Brain pericyte (primary cell): Measurements from ENCODE around the gene NELFB.

Source experiments
- DNase-seq: peaks from one replicate; pipeline ENCODE4 v3.0.0-alpha.2; 2012; ENCODE audit warnings: low read depth, low spot score

Gene NELFB

DNA sequence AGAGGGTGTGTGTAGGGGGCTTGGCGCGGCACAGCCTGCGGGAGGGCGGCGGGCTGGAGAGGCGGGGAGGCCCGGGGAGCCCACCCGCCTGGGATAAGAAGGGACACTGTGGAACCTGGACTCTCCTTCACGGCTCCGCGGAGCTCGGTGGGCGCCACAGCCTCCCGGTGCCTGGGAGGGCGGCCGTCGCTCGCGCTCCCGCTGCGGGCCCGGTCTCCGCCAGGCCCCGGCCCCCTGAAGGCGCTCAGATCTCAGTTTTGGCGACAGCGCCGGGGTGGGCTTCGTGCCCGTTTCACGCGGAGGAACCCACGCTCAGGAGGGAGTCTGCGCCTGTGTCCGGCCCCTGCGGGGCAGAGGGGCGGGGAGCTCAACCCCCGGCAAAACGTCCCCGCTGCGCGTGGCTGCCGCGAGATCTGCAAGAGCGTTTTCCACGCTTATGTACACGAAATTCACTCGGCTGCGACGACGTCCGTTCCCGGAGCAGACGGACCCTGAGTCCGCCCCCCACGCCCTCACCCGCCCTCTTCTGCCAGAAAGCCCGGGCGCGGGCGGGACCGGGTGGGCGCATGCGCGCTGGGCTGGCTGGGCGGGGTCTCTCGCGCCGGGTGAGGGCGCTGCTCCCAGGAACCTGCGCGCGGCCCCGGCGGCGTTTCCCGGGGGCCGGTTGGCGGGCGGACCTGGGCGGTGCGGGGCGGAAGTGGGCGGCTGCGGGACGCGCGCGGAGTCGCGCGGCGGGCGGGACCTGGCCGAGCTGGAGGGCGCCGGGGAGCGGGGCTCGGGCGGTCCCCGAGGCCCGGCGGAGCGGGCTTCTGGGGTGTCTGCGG lies at the start of gene NELFB:
Gene NELFB, plus strand, starts transcription at position 704 of the 824 bp plus-strand sequence.
- DNase-seq = no peak

- DNase-seq = no peak
Observed at GRCh38 chr9:137206602-137207001, 48.5 kb upstream of the NELFB start.

GRCh38 chr9:137211532-137211931 lies 43.6 kb upstream of the NELFB start:
- DNase-seq = no peak

DNA sequence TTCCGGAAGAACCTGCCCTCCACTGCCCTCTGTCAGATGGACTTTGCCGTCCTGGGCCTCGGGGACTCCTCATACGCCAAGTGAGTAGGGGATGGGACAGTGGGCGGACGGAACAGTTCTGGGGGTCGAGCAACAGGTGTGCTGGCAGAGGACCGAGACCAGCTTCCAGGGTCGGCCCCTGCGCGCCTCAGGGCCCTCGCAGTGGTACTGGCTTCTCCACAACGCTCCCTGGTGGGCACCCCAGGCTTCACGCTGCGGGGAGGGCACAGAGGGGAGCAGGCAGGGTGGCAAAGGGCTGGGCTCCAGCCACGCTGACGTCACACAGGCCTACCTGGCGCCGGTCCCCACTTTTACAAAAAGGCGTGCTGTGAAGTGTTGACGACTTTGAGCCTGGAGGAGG lies 42.6 kb upstream of the NELFB start:
- DNase-seq = no peak

DNA sequence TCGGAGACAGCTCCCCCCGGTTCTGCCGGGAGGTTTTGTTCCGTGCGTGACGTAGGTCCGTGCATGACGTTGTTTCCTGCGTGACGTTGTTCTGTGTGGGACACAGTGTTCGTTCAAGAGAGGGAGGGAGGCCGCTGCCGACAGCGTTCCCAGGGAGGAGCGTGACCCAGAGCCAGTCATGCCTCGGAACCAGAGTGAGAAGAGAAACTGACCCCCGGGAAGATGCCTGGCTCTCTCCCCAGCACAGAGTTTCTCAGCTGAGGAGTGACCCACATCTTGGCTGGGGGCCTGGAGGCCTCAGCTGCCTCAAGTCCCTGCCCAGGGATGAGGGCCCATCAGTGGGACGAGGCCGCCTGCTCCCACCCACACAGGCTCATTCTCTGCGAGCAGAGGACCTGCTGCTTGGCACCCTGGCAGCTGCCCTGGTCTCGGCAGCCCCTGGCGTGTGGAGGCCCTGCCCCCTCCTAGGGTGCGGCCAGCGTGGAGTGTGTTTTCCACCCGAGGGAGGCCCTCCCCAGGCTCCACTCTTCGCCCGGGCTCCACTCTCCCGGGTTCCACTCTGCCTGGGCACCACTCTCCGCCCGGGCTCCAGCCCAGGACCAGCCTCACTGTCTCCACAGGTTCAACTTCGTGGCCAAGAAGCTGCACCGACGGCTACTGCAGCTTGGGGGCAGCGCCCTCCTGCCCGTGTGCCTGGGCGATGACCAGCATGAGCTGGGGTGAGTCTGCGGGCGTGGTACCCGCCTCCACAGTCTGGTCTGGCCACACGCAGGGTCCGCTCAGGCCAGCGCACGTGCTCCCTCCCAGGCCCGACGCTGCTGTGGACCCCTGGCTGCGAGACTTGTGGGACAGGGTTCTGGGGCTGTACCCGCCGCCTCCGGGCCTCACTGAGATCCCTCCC lies 41.7 kb upstream of the NELFB start:
- no peak for DNase-seq

DNA sequence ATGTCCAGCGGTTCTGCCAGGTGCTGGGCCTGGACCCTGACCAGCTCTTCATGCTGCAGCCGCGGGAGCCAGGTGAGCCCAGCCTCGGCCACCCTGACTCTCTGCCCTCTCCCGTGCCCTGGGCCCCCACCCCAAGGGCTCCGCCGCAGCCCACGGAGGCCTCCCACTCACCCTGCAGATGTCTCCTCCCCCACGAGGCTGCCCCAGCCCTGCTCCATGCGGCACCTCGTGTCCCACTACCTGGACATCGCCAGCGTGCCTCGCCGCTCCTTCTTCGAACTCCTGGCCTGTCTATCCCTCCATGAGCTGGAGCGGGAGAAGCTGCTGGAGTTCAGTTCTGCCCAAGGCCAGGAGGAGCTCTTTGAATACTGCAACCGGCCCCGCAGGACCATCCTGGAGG lies 40.5 kb upstream of the NELFB start:
- no peak for DNase-seq

GRCh38 chr9:137215196-137215986 lies 39.7 kb upstream of the NELFB start:
- DNase-seq = no peak

DNA sequence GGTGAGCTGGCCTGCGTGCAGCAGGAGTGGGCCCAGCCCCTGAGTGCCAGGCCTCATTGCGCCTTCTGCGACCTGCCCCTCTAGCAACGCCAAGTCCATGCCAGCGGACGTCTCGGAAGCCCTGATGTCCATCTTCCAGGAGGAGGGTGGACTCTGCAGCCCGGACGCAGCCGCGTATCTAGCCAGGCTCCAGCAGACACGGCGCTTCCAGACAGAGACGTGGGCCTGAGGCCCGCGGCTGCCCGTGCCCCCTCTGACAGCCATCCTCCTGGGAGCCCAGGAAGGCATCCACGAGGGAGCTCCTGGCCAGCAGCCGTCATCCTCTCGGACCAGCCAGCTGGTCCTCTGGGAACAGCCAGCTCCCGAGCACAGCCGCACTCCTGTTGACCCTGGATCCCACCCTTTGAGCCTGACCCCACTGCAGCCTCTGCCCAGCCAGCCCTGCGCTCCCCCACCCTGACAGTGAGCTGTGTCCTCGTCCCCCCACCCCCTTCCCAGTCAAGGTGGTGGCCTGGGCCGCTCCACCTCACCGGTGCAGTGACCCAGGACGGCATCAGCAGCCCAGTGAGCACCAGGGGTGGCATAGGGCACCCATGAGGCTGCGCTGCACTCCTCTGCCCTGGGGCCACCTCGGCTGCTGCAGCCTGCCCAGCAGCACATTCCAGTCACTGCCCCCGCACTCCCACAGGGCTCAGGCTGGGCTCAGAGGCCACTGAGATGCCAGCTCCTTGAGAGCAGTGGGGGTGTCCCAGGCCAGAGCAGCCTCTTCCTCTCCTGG lies 38.8 kb upstream of the NELFB start:
- no peak for DNase-seq

DNA sequence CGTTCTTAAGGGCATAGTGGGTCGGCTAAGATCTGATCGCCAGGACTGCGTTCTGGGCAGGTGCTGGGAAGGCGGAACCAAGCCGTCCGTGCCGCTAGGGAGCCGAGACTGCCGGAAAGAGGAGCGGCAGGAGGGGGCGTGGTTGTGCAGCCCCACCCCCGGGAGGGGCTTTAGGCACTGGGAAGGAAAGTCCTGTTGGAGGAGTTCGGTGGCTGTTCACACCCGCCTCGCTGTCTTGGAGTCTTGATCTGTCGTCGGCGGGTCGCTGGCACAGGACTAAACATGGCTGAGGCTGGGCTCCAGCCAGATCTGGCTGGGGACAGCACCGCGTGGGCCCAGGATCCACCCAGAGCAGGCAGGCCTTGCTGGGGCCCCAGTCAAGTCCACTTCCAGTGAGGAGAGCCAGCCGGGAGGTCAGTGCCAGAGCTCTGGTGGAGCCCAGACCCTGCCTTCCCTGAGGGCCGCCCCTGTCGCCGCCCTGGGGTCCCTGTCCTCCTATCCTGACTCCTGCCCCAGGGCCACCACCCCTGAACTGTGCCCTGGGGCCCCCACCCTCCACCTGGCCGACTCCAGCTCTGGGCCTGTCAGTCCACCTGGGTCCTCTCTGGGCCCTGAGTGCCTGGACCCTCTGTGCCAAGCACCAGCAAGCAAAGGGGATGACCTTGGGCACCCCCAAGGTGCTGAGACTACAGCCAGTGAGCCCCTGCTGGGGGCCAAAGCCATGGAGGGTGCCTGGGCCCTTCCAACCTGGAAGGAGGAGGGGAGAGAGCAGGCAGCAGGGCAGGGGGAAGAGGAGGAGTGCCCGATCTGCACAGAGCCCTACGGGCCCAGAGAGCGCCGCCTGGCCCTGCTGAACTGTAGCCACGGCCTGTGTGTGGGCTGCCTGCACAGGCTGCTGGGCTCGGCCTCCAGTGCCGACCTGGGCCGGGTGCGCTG lies 37.6 kb upstream of the NELFB start:
- DNase-seq = no peak

DNA sequence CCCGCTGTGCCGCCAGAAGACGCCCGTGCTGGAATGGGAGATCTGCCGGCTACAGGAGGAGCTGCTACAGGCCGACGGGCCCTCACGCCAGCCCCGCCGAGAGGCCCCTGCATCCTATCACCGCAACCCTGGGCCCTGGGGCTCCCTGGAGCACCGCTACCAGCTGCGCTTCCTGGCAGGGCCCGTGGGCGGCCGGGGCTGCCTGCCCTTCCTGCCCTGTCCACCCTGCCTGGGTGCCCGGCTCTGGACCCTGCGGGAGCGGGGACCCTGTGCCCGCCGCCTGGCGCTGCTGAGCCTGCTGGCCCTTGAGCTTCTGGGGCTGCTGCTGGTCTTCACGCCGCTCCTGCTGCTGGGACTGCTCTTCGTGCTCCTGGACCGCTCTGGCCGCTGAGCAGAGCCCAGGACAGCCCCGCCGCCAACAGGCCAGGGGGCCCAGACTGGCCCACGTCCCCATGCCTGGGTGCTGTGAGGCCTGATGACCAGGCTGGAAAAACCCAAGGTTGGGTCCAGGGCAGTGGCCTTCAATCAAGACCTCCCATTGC lies 36.8 kb upstream of the NELFB start:
- DNase-seq = no peak

DNA sequence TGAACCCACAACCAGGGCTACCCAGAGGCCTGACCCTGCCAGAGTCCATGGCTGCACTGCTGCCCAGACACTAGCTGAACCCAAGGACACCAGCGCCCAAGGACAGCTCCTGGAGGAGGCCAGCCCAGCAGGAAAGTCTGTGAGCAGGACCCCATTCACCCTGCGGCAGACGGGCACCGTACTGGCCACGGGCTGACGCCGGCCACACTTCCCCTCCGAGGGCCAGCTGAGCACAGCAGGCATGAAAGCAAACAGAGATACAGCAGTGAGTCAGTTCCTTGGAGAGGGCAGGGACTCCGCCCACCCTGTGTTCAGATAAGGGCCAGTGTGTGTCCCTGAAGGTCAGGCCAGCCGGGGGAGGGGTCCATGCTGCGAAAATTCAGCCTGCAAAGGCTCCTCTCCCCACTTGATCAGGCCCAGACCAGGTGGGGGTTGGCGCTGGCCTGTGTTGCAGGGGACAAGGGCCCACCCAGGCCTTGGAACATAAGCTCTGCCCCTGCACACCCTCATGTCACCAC lies 36.3 kb upstream of the NELFB start:
- no peak for DNase-seq

GRCh38 chr9:137219757-137220316 lies 35.3 kb upstream of the NELFB start:
- DNase-seq = no peak

- DNase-seq = no peak
Observed at GRCh38 chr9:137220317-137221094, 34.6 kb upstream of the NELFB start.

- DNase-seq = no peak
Observed at GRCh38 chr9:137221095-137221505, 34.0 kb upstream of the NELFB start.

DNA sequence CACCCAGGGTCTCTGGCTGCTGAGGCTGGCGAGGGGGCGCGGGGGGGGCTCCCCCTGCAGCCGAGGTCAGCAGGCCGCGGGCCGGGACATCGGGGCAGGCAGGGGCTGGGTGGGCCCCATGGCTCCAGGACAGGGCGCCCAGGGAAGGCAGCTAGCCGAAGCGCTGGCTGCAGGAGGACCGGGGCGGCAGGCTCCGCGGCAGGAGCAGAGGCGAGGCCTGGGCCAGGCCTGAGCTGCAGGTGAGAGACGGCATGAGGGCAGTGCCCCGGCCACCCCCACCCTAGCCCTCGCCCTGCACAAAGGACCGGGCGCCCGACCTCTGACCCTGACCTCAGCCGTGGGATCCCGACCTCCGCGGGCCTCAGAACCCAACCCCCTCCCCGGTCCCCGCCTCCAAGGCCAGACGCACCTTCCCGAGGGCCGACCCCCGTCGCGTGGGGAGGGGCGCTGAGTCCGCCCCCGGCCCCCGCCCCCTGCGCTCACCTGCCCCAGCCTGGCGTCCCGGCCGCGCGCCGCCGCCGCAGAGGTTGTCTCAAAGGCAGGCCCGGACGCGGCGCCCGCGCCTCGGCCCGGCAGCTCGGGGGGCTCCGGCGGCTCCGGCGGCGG lies 33.5 kb upstream of the NELFB start:
- DNase-seq = no peak

- DNase-seq = no peak
Observed at GRCh38 chr9:137222190-137223077, 32.7 kb upstream of the NELFB start, which contains the start of gene RNF208. Gene RNF208 (minus strand): TSS chr9:137222240. CDS start chr9:137221212, 1,028 bp downstream.
